GM23338 (cell line): ENCODE measurements around the gene SLC23A1. TPM values are rescaled to one million over a fixed set of nuclear protein-coding genes. Genes with fewer than 3 reads are reported as not detected.

Source experiments
- ATAC-seq: fragments of 200-7000 bp; cut with Tn5 transposase; 3 replicates; pipeline ENCODE4 v1.9.1; 2020
- DNase-seq: peaks from one replicate; pipeline ENCODE4 v3.0.0-alpha.2; 2015; ENCODE audit warnings: low spot score
- H2AFZ ChIP-seq: fragments of 200-600 bp; sonication (generic); 2 replicates; pipeline ENCODE4 v1.8.0; 2016; ENCODE audit warnings: antibody characterized with exemption, mild to moderate bottlenecking, moderate library complexity
- H3F3A ChIP-seq: fragments of 200-600 bp; sonication (generic); replicated peaks from 2 replicates; pipeline ENCODE4 v1.8.0; 2017; ENCODE audit warnings: antibody characterized with exemption, mixed run types, low read depth
- H3K27ac ChIP-seq: fragments of 200-600 bp; sonication (generic); 2 replicates; pipeline ENCODE4 v1.6.1; 2016; ENCODE audit warnings: low read depth
- H3K27me3 ChIP-seq: fragments of 200-600 bp; sonication (generic); 2 replicates; pipeline ENCODE4 v1.8.0; 2016; ENCODE audit warnings: mild to moderate bottlenecking, mixed run types, moderate library complexity; ENCODE audit not compliant: insufficient read depth
- H3K36me3 ChIP-seq: fragments of 200-600 bp; sonication (generic); 2 replicates; pipeline ENCODE4 v1.8.0; 2016; ENCODE audit warnings: mild to moderate bottlenecking; ENCODE audit not compliant: insufficient read depth
- H3K4me1 ChIP-seq: fragments of 200-600 bp; sonication (generic); 2 replicates; pipeline ENCODE4 v1.8.0; 2016; ENCODE audit warnings: mild to moderate bottlenecking, moderate library complexity; ENCODE audit not compliant: insufficient read depth
- H3K4me2 ChIP-seq: fragments of 200-600 bp; sonication (generic); 2 replicates; pipeline ENCODE4 v1.7.1; 2017; ENCODE audit warnings: mixed run types
- H3K4me3 ChIP-seq: fragments of 200-600 bp; sonication (generic); 2 replicates; pipeline ENCODE4 v1.6.1; 2016; ENCODE audit warnings: mixed run types
- H3K79me2 ChIP-seq: fragments of 200-600 bp; sonication (generic); replicated peaks from 2 replicates; pipeline ENCODE4 v1.8.0; 2017; ENCODE audit warnings: mild to moderate bottlenecking; ENCODE audit not compliant: insufficient read depth
- H3K9me2 ChIP-seq: fragments of 200-600 bp; sonication (generic); 2 replicates; pipeline ENCODE4 v1.8.0; 2017; ENCODE audit not compliant: insufficient read depth
- H4K20me1 ChIP-seq: fragments of 200-600 bp; sonication (generic); replicated peaks from 2 replicates; pipeline ENCODE4 v1.8.0; 2017; ENCODE audit warnings: mild to moderate bottlenecking; ENCODE audit not compliant: insufficient read depth
- H3K27ac Mint-ChIP-seq: 2 replicates; pipeline ENCODE4 v1.8.0; 2020; ENCODE audit warnings: inconsistent platforms, mild to moderate bottlenecking, moderate library complexity, mixed read lengths
- H3K27me3 Mint-ChIP-seq: 3 replicates; pipeline ENCODE4 v1.8.0; 2022; ENCODE audit warnings: low read depth, mild to moderate bottlenecking, moderate library complexity, mixed read lengths, inconsistent platforms; ENCODE audit not compliant: insufficient read depth, poor library complexity
- H3K36me3 Mint-ChIP-seq: 3 replicates; pipeline ENCODE4 v1.8.0; 2021; ENCODE audit warnings: low read depth, mild to moderate bottlenecking, inconsistent platforms, moderate library complexity, mixed read lengths
- H3K4me1 Mint-ChIP-seq: 3 replicates; pipeline ENCODE4 v1.8.0; 2020; ENCODE audit warnings: mild to moderate bottlenecking, inconsistent platforms, mixed read lengths
- H3K4me3 Mint-ChIP-seq: 3 replicates; pipeline ENCODE4 v1.8.0; 2021; ENCODE audit warnings: moderate library complexity, mild to moderate bottlenecking, inconsistent platforms, mixed read lengths
- H3K9me3 Mint-ChIP-seq: 3 replicates; pipeline ENCODE4 v1.8.0; 2020; ENCODE audit warnings: moderate library complexity, mild to moderate bottlenecking, inconsistent platforms, mixed read lengths
- CREB1 ChIP-seq: fragments of 250-450 bp; sonication (Bioruptor Pico); IDR thresholded peaks from 2 replicates; pipeline ENCODE4 v1.5.0; 2020; ENCODE audit warnings: low read depth, mild to moderate bottlenecking, moderate library complexity
- EZH2 ChIP-seq: fragments of 200-600 bp; sonication (generic); IDR thresholded peaks from one replicate; pipeline ENCODE4 v1.8.0; 2017; ENCODE audit warnings: antibody characterized with exemption, mild to moderate bottlenecking, low read depth; ENCODE audit not compliant: unreplicated experiment
- EZH2phosphoT487 ChIP-seq: fragments of 200-600 bp; sonication (generic); IDR thresholded peaks from one replicate; pipeline ENCODE4 v1.8.1; 2018; ENCODE audit warnings: antibody characterized with exemption; ENCODE audit not compliant: unreplicated experiment
- JUNB ChIP-seq: IDR thresholded peaks from one replicate; pipeline ENCODE4 v1.6.1; 2016; ENCODE audit warnings: antibody characterized with exemption; ENCODE audit not compliant: unreplicated experiment
- NANOG ChIP-seq: IDR thresholded peaks from 2 replicates; pipeline ENCODE4 v1.6.1; 2016; ENCODE audit warnings: antibody characterized with exemption, borderline replicate concordance
- POLR2AphosphoS5 ChIP-seq: IDR thresholded peaks from 2 replicates; pipeline ENCODE4 v1.6.1; 2016; ENCODE audit warnings: antibody characterized with exemption, low read depth
- STAT1 ChIP-seq: IDR thresholded peaks from one replicate; pipeline ENCODE4 v1.6.1; 2016; ENCODE audit warnings: antibody characterized with exemption; ENCODE audit not compliant: unreplicated experiment
- ZNF114 ChIP-seq: fragments of 250-450 bp; sonication (Bioruptor Pico); IDR thresholded peaks from 2 replicates; pipeline ENCODE4 v1.5.0; 2020; ENCODE audit warnings: mild to moderate bottlenecking, moderate library complexity
- ZNF331 ChIP-seq: fragments of 250-450 bp; sonication (Bioruptor Pico); IDR thresholded peaks from 2 replicates; pipeline ENCODE4 v1.5.0; 2020; ENCODE audit warnings: low read depth, mild to moderate bottlenecking, moderate library complexity
- polyA plus RNA-seq: library from polyadenylated mRNA; unstranded; fragments of >200 nt; fragmentation: Nextera tagmentation; extraction: Ambion mirVana; gene quantifications from 2 replicates; pipeline ENCODE4 v1.2.1, GENCODE V29; 2016
- total RNA-seq: library from RNA; depleted of rRNA; stranded (reverse); fragments of >200 nt; shearing (Covaris generic); gene quantifications from 2 replicates; pipeline ENCODE4 v1.2.3, GENCODE V29; 2014
- TF ChIP-seq, protein P1 (sequence below): IDR thresholded peaks from one replicate; pipeline ENCODE4 v1.6.1; 2018; ENCODE audit warnings: antibody characterized with exemption; ENCODE audit not compliant: unreplicated experiment
- TF ChIP-seq, protein P2 (sequence below): IDR thresholded peaks from 2 replicates; pipeline ENCODE4 v1.6.1; 2016; ENCODE audit warnings: antibody characterized with exemption
- TF ChIP-seq, protein P3 (sequence below), 2 experiments: fragments of 200-600 bp in 1 of 2; sonication (generic) in 1 of 2; conservative IDR thresholded peaks; 2 replicates each; pipeline versions ENCODE4 v1.5.1 to v1.6.1; 2016 to 2017; ENCODE audit warnings: antibody characterized with exemption in 2 of 2, low read depth in 2 of 2, mild to moderate bottlenecking in 2 of 2, moderate library complexity in 1 of 2
- TF ChIP-seq, protein P4 (sequence below): fragments of 250-450 bp; sonication (Bioruptor Pico); IDR thresholded peaks from 2 replicates; pipeline ENCODE4 v1.5.0; 2020; ENCODE audit warnings: mild to moderate bottlenecking, moderate library complexity

SLC23A1 gene
- total and polyA plus RNA-seq, 2 experiments from 2014 or later: 0.29 TPM; not detected in 1

DNA sequence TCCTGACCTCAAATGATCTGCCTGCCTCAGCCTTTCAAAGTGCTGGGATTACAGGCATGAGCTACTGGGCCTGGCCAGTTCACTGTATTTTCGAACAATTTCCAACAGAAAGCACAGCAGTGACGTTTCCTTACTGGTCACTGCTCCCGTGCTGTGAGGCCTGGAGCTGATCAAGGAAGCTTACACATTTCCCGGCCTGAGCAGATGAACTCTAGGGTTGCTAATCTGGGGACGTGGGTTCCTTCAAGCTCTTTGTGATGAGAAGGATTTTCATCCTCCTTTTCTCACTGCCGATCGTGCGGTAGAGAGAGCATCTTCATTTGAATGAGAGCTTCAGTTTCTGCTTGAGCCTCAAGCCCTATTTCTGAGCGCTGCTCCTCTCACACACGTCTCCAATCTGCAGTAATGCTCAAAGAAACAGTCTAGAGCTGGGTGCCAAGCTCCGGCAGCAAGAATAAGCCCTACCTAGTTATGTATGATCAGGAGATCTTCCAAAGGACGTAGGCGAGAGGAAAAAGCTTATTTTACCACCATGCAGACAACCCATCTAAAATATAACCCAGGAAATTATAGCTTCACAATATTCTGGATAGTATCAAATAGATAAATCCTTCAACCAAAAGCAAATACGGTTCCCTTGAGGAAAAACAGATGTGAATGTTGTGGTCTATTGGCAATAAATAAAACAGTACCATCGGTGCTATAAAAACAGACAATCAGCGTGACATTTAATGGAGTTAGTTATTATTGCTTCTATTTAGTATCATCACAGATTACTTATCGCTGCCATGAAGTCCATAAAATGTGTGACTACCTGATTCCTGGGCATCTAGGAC lies 28.1 kb upstream of the SLC23A1 start:
- Histone ChIP-seq H3K79me2 (no peaks in the 10 kb centered on the region), H3K27me3 (no peaks in the 10 kb centered on the region), H3K9me2 (no peaks in the 10 kb centered on the region), H4K20me1 (no peaks in the 10 kb centered on the region), H3K36me3 (no peaks in the 10 kb centered on the region), H3K4me2 (no peak overlapping the region), H3F3A (no peaks in the 10 kb centered on the region; the same call in 1 of the 2 replicates), H3K27ac (no peak overlapping the region), H3K4me1 (no peaks in the 10 kb centered on the region), H3K4me3 (no peak overlapping the region), H2AFZ (no peak overlapping the region)
- no peak for TF ChIP-seq STAT1
- TF ChIP-seq, protein P1, sequence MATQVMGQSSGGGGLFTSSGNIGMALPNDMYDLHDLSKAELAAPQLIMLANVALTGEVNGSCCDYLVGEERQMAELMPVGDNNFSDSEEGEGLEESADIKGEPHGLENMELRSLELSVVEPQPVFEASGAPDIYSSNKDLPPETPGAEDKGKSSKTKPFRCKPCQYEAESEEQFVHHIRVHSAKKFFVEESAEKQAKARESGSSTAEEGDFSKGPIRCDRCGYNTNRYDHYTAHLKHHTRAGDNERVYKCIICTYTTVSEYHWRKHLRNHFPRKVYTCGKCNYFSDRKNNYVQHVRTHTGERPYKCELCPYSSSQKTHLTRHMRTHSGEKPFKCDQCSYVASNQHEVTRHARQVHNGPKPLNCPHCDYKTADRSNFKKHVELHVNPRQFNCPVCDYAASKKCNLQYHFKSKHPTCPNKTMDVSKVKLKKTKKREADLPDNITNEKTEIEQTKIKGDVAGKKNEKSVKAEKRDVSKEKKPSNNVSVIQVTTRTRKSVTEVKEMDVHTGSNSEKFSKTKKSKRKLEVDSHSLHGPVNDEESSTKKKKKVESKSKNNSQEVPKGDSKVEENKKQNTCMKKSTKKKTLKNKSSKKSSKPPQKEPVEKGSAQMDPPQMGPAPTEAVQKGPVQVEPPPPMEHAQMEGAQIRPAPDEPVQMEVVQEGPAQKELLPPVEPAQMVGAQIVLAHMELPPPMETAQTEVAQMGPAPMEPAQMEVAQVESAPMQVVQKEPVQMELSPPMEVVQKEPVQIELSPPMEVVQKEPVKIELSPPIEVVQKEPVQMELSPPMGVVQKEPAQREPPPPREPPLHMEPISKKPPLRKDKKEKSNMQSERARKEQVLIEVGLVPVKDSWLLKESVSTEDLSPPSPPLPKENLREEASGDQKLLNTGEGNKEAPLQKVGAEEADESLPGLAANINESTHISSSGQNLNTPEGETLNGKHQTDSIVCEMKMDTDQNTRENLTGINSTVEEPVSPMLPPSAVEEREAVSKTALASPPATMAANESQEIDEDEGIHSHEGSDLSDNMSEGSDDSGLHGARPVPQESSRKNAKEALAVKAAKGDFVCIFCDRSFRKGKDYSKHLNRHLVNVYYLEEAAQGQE: no peak
- no peak for TF ChIP-seq JUNB
- TF ChIP-seq, protein P2, sequence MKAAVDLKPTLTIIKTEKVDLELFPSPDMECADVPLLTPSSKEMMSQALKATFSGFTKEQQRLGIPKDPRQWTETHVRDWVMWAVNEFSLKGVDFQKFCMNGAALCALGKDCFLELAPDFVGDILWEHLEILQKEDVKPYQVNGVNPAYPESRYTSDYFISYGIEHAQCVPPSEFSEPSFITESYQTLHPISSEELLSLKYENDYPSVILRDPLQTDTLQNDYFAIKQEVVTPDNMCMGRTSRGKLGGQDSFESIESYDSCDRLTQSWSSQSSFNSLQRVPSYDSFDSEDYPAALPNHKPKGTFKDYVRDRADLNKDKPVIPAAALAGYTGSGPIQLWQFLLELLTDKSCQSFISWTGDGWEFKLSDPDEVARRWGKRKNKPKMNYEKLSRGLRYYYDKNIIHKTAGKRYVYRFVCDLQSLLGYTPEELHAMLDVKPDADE: no peak
- TF ChIP-seq NANOG: no peak
- no peak for TF ChIP-seq POLR2AphosphoS5
- no peak for TF ChIP-seq EZH2phosphoT487
- TF ChIP-seq ZNF331 (CRISPR knock-in tag): no peak
- TF ChIP-seq, protein P3, sequence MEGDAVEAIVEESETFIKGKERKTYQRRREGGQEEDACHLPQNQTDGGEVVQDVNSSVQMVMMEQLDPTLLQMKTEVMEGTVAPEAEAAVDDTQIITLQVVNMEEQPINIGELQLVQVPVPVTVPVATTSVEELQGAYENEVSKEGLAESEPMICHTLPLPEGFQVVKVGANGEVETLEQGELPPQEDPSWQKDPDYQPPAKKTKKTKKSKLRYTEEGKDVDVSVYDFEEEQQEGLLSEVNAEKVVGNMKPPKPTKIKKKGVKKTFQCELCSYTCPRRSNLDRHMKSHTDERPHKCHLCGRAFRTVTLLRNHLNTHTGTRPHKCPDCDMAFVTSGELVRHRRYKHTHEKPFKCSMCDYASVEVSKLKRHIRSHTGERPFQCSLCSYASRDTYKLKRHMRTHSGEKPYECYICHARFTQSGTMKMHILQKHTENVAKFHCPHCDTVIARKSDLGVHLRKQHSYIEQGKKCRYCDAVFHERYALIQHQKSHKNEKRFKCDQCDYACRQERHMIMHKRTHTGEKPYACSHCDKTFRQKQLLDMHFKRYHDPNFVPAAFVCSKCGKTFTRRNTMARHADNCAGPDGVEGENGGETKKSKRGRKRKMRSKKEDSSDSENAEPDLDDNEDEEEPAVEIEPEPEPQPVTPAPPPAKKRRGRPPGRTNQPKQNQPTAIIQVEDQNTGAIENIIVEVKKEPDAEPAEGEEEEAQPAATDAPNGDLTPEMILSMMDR (conservative IDR thresholded peaks at IDR 0.05; ENCODE audit: low read depth in 2 of 2): no peak
- no peak for TF ChIP-seq EZH2
- TF ChIP-seq, protein P4, sequence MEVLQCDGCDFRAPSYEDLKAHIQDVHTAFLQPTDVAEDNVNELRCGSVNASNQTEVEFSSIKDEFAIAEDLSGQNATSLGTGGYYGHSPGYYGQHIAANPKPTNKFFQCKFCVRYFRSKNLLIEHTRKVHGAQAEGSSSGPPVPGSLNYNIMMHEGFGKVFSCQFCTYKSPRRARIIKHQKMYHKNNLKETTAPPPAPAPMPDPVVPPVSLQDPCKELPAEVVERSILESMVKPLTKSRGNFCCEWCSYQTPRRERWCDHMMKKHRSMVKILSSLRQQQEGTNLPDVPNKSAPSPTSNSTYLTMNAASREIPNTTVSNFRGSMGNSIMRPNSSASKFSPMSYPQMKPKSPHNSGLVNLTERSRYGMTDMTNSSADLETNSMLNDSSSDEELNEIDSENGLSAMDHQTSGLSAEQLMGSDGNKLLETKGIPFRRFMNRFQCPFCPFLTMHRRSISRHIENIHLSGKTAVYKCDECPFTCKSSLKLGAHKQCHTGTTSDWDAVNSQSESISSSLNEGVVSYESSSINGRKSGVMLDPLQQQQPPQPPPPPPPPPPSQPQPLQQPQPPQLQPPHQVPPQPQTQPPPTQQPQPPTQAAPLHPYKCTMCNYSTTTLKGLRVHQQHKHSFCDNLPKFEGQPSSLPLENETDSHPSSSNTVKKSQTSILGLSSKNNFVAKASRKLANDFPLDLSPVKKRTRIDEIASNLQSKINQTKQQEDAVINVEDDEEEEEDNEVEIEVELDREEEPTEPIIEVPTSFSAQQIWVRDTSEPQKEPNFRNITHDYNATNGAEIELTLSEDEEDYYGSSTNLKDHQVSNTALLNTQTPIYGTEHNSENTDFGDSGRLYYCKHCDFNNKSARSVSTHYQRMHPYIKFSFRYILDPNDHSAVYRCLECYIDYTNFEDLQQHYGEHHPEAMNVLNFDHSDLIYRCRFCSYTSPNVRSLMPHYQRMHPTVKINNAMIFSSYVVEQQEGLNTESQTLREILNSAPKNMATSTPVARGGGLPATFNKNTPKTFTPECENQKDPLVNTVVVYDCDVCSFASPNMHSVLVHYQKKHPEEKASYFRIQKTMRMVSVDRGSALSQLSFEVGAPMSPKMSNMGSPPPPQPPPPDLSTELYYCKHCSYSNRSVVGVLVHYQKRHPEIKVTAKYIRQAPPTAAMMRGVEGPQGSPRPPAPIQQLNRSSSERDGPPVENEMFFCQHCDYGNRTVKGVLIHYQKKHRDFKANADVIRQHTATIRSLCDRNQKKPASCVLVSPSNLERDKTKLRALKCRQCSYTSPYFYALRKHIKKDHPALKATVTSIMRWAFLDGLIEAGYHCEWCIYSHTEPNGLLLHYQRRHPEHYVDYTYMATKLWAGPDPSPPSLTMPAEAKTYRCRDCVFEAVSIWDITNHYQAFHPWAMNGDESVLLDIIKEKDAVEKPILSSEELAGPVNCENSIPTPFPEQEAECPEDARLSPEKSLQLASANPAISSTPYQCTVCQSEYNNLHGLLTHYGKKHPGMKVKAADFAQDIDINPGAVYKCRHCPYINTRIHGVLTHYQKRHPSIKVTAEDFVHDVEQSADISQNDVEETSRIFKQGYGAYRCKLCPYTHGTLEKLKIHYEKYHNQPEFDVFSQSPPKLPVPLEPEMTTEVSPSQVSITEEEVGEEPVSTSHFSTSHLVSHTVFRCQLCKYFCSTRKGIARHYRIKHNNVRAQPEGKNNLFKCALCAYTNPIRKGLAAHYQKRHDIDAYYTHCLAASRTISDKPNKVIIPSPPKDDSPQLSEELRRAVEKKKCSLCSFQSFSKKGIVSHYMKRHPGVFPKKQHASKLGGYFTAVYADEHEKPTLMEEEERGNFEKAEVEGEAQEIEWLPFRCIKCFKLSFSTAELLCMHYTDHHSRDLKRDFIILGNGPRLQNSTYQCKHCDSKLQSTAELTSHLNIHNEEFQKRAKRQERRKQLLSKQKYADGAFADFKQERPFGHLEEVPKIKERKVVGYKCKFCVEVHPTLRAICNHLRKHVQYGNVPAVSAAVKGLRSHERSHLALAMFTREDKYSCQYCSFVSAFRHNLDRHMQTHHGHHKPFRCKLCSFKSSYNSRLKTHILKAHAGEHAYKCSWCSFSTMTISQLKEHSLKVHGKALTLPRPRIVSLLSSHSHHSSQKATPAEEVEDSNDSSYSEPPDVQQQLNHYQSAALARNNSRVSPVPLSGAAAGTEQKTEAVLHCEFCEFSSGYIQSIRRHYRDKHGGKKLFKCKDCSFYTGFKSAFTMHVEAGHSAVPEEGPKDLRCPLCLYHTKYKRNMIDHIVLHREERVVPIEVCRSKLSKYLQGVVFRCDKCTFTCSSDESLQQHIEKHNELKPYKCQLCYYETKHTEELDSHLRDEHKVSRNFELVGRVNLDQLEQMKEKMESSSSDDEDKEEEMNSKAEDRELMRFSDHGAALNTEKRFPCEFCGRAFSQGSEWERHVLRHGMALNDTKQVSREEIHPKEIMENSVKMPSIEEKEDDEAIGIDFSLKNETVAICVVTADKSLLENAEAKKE (CRISPR knock-in tag): no peak
- TF ChIP-seq ZNF114: no peak
- TF ChIP-seq CREB1 (CRISPR knock-in tag): no peak
- H3K27me3 Mint-ChIP-seq: peaks cover 1% of the 10 kb centered on the region
- no peak for ATAC-seq
- H3K4me3 Mint-ChIP-seq: no peak overlapping the region
- H3K4me1 Mint-ChIP-seq: no peaks in the 10 kb centered on the region
- H3K27ac Mint-ChIP-seq: no peak overlapping the region
- DNase-seq: no peak
- H3K9me3 Mint-ChIP-seq: no peaks in the 10 kb centered on the region
- H3K36me3 Mint-ChIP-seq: no peaks in the 10 kb centered on the region; the same call in 2 of the 3 replicates
